HG03558 (cell line): ENCODE measurements around the gene THEM4.
"Not testable (repeated sequence)": the region's sequence is repeated elsewhere in the genome, so short reads cannot be mapped to it uniquely, and the experiment has no call there.

Experiments used
- ATAC-seq: cut with Tn5 transposase; IDR thresholded peaks from one replicate; pipeline ENCODE4 v1.9.1; 2021; ENCODE audit warnings: moderate number of reproducible peaks; ENCODE audit not compliant: unreplicated experiment; ENCODE audit errors: extremely low read depth

Gene THEM4

GRCh38 chr1:151935894-151936602 lies 26.7 kb upstream of the THEM4 start:
- ATAC-seq = no peak

- no peak for ATAC-seq
These were observed 25.8 kb upstream of the THEM4 start for GRCh38 chr1:151935154-151935553.

GRCh38 chr1:151934048-151934493 lies 24.8 kb upstream of the THEM4 start:
- no peak for ATAC-seq

GRCh38 chr1:151924691-151925587 lies 15.6 kb upstream of the THEM4 start:
- no peak for ATAC-seq

GRCh38 chr1:151923422-151923821 lies 14.1 kb upstream of the THEM4 start:
- no peak for ATAC-seq

GRCh38 chr1:151920149-151920548 lies 10.8 kb upstream of the THEM4 start:
- ATAC-seq = no peak

- ATAC-seq = no peak
These were observed 9.7 kb upstream of the THEM4 start for GRCh38 chr1:151918819-151919610.

- ATAC-seq = no peak
These were observed 8.8 kb upstream of the THEM4 start for GRCh38 chr1:151918156-151918555.

GRCh38 chr1:151916726-151917370 lies 7.5 kb upstream of the THEM4 start:
- no peak for ATAC-seq

- no peak for ATAC-seq
These were observed 5.9 kb upstream of the THEM4 start for GRCh38 chr1:151915061-151915686.

- no peak for ATAC-seq
These were observed 4.8 kb upstream of the THEM4 start for GRCh38 chr1:151914076-151914475.

- ATAC-seq = no peak
These were observed 3.7 kb upstream of the THEM4 start for GRCh38 chr1:151912973-151913372.

- no peak for ATAC-seq
These were observed 1.1 kb downstream of the THEM4 start for GRCh38 chr1:151908228-151908691.

GRCh38 chr1:151907363-151908139 lies 1.8 kb downstream of the THEM4 start:
- no peak for ATAC-seq

GRCh38 chr1:151906324-151906645 lies 3.0 kb downstream of the THEM4 start:
- not testable (repeated sequence) for ATAC-seq

GRCh38 chr1:151905443-151906323 lies 3.6 kb downstream of the THEM4 start:
- ATAC-seq = not testable (repeated sequence)

- ATAC-seq = no peak
These were observed 4.3 kb downstream of the THEM4 start for GRCh38 chr1:151905070-151905442.

GRCh38 chr1:151902858-151903257 lies 6.5 kb downstream of the THEM4 start:
- ATAC-seq = no peak
